Retina (tissue), 1 donor: ENCODE results near the gene NPHS2.
"Not testable (repeated sequence)": the region's sequence is repeated elsewhere in the genome, so short reads cannot be mapped to it uniquely, and the experiment has no call there.

Experiments
- DNase-seq: peaks from one replicate; pipeline ENCODE4 v3.0.0-alpha.2; 2016

NPHS2 gene

DNA sequence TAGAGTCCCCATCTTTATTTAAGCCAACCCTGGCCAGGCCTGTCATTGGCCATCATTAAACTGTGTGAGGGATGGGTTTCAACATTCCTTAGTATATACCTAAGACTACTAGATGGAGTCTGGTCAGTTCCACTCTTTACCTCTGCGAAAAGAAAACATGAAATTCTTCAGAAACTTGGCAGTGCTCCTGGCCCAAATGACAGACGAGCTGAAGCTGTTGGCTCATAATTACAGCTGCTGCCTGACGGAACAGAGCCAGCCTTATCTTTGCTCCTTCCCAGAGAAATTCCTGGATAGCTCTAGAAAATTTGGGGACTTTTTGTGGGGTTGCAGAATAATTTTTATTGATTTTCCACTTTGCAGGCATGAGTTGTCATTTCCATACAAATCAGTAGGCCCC, 30.4 kb downstream of the NPHS2 start:
- DNase-seq, result no peak

DNA sequence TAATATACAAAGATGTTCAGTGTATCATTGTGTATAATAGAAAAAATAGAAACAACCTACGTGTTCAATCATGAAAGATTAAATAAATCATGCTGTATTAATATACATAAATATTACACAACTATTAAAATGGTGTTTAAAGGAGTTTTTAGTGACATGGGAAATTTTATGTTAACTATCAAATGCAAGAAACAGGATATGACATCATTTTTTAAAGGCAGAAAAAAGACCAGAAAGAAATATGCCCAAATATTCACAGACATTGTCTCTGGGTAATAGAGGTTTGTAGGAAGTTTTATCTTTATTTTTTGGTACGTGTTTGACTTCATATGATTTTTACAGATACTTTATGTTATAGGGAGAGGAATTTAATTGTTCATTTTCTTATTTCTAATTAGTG, 34.0 kb downstream of the NPHS2 start:
- DNase-seq, result no peak

GRCh38 chr1:179530352-179530751, 45.4 kb downstream of the NPHS2 start:
- no peak for DNase-seq

DNA sequence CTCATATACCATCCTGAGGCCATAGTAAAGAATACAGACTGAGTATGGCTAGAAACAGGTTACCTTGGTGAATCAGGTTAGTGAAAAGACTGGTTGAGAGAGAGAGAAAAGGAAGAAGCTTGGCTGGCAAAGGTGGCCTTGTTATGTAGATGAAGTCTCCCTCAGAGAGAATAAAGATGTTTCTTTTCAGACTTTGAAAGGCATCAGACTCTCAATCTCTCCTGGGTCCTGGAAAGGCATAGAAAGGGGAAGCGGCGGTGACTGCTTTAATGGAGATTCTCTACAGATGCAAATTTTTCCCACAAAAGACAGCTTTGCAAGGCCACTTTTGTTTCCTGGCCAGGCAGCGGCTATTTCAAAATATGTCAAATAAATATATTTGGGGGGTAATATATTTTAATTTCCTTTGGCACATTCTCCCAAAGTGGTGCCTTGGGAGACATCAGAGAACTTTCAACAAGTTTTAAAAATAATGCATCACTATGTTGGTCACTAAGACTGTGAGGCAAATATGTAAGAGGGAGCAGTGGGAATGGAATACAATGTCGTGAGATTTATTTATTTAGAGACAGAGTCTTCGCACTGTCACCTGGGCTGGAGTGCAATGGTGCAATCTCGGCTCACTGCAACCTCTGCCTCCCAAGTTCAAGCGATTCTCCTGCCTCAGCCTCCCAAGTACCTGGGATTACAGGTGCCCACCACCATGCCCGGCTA, 46.1 kb downstream of the NPHS2 start:
- no peak for DNase-seq

GRCh38 chr1:179518544-179518943, 57.2 kb downstream of the NPHS2 start:
- DNase-seq, result not testable (repeated sequence)

DNA sequence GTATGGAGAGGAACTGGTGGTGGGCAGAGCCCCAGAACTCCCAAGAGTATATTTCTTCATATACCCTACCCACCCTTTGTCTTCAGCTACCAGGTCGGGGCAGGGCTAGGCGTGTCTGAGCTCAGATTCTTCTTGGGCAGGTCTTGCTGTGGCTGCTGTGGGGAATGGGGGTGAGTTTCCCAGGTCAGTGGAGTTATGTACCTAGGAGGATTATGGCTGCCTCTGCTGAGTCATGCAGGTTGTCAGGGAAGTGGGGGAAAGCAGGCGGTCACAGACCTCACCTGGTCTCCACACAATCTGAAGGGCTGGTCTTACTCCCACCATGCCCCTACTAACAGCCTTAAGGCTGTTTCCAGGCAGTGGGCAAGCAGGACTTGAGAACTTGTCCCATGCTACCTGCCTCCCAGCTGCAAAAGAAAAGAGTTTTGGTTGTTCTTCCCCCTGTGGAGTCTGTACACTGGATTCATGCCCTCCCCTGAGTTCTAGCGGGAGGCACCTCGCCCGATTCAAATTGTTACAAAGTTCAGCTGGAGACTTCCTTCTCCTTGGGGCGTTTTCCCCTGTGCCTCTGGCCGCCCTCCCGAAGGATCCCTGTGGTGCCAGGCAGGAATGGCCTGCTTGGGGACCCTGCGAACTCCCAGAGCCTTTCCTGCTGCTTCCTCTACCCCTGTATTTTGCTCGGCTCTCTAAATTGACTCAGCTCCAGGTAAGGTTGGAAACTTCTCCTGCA, 58.6 kb downstream of the NPHS2 start:
- DNase-seq, result no peak

DNA sequence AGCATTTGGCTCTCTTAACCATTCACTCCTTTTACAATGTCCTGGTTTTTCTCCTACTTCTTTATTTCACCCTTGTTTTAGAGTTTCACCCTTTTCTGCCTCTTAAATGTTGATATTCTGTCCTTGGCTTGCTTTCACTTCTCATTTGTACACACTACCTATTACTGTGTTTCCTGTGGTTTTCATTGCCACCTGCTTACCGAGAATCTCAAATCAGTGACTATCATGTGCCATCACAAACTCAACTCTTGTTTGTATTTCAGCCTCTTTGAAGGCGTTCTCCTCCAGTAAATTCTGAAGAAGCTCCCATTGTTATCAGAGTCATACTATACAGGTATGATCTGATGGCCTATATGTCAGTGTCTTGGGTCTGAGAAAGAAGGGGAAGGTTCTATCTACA, 65.7 kb downstream of the NPHS2 start:
- DNase-seq, result no peak

DNA sequence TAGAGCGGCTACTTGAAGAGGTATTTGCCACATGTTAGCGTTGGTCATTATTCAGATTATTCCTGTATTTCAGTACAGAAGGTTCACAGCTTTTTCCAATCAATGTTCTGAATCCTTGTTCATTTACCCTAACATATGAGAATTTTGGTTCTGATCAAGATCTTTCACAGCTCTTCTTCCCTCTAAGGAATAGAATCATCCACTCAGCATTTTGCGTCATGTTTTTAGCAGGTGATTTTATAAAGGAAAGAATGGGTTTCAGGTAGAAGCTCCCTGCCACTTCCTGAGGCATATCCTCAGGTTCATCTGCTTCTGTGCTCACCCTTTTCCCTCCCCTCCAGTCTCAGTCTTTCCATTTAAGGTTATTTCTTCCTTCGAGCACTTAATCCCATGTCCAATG, 66.4 kb downstream of the NPHS2 start:
- DNase-seq, result no peak

DNA sequence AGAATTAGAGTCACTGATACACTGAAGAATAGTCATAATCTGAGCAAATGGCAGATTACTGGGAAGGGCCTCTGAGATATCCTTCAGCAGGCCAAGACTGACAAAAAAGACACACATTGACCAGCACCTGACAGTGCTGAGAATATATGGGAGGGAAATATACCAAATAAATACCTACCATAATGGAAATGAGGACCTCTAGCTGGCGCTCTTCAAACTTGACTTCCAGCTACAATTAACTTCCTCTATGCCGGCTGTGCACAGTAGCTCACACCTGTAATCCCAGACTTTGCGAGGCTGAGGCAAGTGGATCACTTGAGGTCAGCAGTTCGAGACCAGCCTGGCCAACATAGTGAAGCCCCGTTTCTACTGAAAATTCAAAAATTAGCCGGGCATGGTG, 69.5 kb downstream of the NPHS2 start:
- DNase-seq, result no peak
